SW 1271 (cell line): Measurements from ENCODE around the gene ZNF442.
"Not testable (repeated sequence)": the region's sequence is repeated elsewhere in the genome, so short reads cannot be mapped to it uniquely, and the experiment has no call there.

Experiments used
- DNase-seq, 2 experiments: peaks; one replicate each; lab custom pipeline; 2025; lab: John Stamatoyannopoulos, UW

ZNF442 gene

DNA sequence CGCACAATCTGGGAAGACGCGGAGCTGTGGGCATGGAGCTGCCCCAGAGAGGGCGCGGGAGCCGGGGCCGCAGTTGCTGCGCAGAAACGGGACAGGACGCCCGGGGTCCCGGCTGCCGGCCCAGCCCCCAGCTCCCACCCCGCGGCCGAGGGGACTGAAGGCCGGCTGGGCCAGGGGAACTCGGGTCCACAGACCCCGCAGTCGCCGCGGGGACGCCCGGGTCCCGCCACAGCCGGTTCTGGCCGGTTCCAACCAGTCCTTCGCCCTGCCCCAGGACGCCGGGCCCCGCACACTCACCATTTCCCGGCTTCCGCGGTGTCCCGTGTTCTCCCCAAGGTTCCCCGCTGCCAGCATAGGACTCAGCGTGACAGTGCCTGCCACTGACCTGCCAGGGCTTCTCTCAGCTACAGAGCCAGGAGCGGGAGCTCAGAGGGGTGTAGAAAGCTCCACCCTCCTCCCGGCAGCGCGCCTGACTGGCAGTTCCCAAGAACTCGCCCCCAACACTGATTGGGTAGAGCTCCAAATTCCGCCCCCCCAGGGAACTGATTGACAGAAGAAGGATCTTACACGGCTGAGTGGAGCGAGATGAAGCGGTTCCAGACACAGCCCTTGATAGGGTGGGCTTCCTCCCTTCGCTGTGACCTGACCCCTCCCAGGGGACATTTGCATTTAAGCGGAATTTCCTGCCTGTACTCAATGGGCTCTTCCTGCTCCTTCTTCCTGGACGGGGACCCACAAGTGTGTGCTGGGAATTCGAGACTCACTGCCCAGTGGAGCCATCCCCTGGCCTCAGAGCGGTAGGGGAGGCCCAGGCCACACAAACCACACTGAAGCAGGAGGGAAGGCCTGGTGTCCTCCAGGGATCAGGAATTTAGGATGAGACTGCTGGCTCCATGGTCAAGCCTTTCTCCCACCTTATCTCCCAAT, at the start of gene ZNF442:
ZNF442 (minus strand) TSS at position 448 of the 927 bp plus-strand sequence. CDS start 2,052 bp downstream, outside the sequence.
- DNase-seq: peak; percentile 95 to 96

DNA sequence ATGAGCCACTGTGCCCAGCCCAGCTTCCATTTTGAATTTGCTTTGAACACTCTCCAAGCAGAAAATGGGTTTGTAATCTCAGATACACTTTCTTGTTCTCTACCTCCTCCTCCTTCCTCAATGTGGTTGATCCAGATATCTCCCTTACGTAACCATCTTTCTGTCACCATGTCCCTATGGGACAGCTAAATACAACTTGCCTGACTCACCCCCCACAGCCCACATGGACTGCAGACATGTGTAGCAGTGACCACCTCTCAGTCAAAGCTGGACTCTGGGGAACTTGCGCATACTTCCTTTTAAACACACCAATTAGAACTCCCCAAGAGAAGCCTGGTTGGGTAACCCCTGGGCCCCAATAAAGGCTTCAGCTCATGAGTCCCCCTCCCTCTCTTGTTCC, 46.4 kb upstream of the ZNF442 start:
- DNase-seq: no peak

DNA sequence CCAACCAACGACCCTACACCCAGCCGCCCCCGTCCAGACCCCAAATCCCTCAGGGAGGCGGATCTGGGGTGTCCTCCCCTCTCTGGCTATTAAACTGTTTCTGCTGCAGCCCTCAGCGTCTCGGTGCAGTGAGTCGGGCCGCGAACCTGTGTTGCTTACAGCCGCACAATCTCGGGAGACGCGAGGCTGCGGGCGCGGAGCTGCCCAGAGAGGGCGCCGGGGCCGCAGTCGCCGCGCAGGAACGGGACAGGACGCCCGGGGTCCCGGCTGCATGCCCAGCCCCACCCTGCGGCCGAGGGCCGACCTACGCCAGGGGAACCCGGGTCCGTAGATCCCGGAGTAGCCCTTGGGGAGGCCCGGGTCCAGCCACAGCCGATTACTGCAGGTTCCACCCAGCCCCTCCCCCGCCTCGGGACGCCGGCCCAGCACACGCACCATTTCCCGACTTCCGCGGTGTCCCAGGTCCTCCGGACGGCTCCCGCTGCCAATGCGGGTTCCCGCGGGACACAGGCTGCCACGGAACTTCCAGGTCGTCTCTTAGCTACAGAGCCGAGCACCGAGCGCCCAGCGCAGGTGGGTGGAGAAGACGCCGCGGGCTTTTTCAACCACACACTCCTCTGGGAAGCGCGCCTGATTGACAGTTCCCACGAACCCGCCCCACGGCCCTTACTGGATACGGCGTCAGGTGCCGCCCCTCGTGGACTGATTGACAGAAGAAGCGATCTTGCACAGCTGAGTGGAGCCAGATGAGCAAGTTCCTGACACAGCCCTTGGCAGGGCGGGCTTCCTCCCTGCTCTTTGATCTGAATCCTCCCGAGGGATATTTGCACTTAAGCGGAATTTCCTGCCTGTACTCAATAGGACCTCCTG, 35.4 kb upstream of the ZNF442 start, which contains the start of gene ZNF799:
ZNF799 (minus strand) TSS at position 639 of the 870 bp plus-strand sequence; CDS start at position 438, 201 bp downstream.
- DNase-seq: peak; percentile 88 to 96

DNA sequence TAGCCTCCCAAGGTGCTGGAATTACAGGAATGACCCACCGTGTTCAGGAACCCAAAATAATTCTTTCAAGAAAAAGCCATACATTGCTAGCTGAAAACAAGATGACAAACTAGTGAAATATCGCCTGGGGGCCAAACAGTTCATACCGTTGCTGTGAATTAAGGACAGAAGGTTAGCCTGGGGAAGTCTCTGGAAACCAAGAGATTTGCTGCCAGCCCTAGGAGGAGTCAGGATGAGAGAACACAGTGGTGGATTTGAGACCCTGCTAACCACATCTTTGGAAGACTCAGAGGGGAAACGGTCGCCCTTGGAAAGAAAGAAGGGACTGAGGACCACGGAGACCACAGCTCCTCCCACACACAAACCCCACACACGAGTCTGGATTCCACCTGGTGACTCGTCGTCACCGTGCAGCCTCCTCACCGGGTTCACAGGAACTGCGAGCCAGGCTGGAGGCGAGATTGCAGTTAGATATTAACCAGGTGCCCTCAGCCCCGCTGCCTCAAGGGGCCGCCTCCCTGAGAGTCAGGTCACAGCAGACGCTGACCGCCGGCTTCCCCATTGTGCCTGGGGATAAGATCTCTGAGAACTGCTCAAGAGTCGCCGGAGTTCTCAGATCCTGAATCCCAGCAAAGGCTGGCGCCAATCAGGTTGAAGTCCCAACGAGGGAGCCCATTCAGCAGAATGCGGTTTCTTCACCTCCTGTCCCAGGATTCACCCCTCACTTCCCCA, 34.6 kb upstream of the ZNF442 start:
- DNase-seq: peak in 1 of 2 experiments; percentile 35

- DNase-seq: not testable (repeated sequence)
Observed at GRCh38 chr19:12391148-12391547, 25.7 kb upstream of the ZNF442 start.

DNA sequence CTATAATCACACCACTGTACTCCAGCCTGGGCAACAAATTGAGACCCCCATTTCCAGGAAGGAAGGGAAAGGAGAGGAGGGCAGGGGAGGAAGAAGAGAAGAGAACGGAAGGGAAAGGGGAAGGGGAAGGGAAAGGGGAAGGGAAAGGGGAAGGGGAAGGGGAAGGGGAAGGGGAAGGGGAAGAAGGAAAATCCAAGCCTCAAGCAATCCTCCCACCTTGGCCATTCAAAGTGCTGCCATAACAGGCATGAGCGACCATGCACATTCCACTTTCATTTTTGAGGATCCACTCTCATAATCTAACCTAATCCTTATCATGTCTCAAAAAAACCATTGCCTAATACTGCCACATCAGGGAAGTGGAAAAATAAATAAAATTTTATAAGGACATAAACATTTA, 20.9 kb upstream of the ZNF442 start:
- not testable (repeated sequence) for DNase-seq

DNA sequence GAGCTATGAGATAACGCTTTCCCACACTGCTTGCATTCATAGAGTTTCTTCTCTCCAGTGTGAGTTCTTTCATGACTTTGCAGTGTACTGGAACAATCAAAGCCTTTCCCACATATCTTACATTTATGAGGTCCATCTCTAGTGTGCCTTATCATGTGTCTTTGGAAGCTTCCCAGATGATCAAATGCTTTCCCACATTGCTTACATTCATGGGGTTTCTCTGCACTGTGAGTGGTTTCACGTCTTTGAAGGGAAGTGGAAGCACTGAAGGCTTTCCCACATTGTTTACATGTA, 14.9 kb upstream of the ZNF442 start:
- DNase-seq: no peak

GRCh38 chr19:12379732-12380443, 14.4 kb upstream of the ZNF442 start:
- no peak for DNase-seq

DNA sequence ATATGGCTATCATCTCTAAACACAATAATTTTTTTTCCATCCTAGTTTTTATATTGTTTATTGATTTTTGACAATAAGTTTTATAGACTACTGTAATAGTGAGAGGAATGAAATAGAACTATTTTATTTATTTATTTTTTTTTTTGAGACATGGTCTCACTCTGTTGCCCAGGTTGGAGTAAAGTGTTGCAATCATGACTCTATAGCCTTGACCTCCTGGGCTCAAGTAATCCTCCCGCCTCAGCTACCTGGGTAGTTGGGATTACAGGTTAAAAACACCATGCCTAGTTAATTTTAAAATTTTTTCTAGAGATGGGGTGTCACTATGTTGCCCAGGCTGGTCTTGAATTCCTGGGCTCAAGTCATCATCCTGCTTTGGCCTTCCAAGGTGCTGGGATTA, 8.5 kb upstream of the ZNF442 start:
- no peak for DNase-seq

DNA sequence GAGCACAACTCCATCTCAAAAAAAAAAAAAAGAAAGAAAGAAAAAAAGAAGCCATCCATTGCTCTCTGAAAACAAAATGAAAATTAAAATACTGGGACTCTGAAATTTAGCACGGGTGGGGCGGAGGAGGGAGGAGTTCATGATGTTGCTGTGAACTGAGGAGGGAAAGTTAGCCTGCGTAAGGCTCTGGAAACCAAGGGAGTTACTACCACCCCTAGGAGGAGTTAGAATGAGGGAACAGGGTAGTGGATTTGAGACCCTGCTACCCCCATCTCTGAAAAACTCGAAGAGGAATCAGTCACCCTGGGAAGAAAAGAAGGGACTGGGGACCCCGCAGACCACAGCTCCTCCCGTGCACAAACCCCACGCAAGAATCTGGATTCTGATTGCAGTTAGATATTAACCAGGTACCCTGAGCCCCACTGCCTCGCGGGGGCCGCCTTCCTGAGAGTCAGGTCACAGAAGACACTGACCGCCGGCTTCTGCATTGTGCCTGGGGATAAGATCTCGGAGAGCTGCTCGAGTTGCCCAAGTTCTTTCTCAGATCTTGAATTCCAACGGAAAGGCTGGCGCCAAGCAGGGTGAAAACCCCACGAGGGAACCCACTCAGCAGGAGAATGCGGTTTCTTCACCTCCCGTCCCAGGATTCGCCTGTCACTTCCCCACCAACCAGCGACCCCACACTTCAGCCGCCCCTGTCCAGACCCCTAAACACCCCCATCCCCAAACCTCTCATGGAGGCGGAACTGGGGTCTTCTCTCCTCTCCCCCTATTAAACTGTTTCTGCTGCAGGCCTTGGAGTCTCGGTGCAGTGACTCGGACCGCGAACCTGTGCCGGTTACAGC, 870 bp downstream of the ZNF442 start:
- no peak for DNase-seq

- DNase-seq: not testable (repeated sequence)
Observed at GRCh38 chr19:12362236-12362635, 3.2 kb downstream of the ZNF442 start.

DNA sequence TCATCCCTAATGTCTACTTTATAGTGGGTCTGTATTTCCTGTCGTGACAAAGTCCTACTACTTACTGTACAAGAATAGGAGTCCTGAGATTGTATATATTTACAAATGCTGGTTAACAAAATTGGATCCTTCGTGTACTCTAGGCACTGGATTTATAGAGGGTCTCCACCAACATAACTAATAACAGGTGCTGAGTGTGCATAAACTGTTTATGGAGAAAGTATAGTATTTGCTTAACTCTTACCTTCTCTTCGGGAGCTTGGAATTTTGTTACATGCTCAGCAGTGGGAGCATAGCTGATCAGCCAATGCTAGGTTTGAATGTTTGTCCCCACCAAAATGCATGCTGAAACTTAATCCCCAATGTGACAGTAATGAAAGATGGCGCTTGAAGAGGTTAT, 12.1 kb downstream of the ZNF442 start:
- no peak for DNase-seq

- DNase-seq: no peak
Observed at GRCh38 chr19:12350890-12351197, 14.6 kb downstream of the ZNF442 start.

- DNase-seq: no peak
Observed at GRCh38 chr19:12350185-12350889, 15.1 kb downstream of the ZNF442 start.

DNA sequence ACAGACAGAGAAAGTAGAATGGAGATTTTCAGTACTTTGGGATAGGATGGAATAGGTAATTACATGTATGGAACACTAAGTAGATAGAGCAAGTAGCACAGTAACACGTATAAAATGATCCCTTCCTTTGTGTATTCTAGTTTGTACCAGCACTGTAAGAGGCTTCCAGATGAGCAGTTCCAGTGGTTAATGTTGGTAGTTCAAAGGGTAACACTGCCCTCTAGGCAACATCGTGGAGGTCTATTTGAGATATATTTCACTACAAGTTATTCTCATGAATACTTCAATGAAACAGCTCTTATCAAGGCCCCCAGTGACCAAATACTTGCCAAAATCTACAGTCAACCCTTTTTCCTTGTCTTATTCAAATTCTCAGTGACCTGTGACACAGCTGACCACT, 18.6 kb downstream of the ZNF442 start:
- DNase-seq: no peak

- DNase-seq: no peak
Observed at GRCh38 chr19:12345197-12345596, 20.3 kb downstream of the ZNF442 start.

- DNase-seq: peak; percentile 84 to 94
Observed at GRCh38 chr19:12333162-12334159, 32.0 kb downstream of the ZNF442 start, which contains the start of gene ZNF563. ZNF563 (minus strand) TSS chr19:12333633; CDS start chr19:12333482, 151 bp downstream.

DNA sequence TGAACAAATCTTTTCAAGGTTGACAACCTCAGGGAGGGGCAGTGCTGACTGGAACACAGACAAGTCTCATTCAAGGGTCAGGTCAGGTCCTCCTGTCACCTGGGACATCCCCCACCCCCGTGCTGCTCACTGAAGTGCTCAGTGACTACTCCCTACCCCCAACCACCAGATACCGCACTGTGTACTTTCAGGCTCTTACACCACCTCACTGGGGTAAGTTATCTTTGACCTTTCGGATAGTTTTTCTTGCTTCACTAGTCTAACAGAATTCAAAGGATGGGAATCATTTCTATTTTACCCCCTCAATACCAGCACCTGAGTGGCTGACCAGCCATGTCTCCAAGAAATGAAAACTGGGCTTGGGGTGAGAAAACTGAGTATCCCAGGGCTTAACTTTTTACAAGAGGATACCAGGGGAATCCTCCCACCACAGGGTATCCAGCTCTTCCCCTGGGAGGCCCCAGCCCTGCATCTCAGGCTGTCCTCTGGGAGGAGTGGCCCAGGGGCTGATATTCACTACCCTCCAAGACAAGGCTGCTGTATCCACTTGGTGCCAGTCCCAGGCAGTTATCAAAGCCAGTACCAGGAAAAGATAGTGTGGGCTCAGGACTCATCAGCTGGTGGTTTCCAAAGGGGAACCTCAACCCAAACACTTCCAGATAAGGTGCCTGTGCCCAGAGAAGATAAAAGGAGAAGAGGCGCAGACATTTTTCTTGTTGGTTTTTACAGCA, 34.1 kb downstream of the ZNF442 start:
- no peak for DNase-seq
